Mucosa of descending colon (tissue), 3 donors: ENCODE data around the gene TAF1. TPM values are rescaled to one million over a fixed set of nuclear protein-coding genes. Genes with fewer than 3 reads are reported as not detected.
"Not testable (repeated sequence)": the region's sequence is repeated elsewhere in the genome, so short reads cannot be mapped to it uniquely, and the experiment has no call there.

Experiments
- ATAC-seq: fragments of 200-7000 bp; cut with Tn5 transposase; one replicate; pipeline ENCODE4 v1.9.1; 2020; ENCODE audit warnings: mild to moderate bottlenecking, moderate library complexity
- DNase-seq, 3 donors: peaks; one replicate each; pipeline ENCODE4 v3.0.0-alpha.2; 2020
- H3K36me3 ChIP-seq: fragments of 200-600 bp; one replicate; pipeline ENCODE4 v1.8.0; 2021; ENCODE audit warnings: low read depth, mild to moderate bottlenecking
- H3K4me1 ChIP-seq: fragments of 200-600 bp; one replicate; pipeline ENCODE4 v1.8.0; 2021; ENCODE audit warnings: low read depth, mild to moderate bottlenecking
- H3K4me3 ChIP-seq: fragments of 200-600 bp; one replicate; pipeline ENCODE4 v1.8.0; 2021; ENCODE audit warnings: mild to moderate bottlenecking
- H3K9me3 ChIP-seq: fragments of 200-600 bp; one replicate; pipeline ENCODE4 v1.8.0; 2021; ENCODE audit warnings: mild to moderate bottlenecking
- intact Hi-C, 2 donors: fragments of 100-400 bp; cut with DNase I in 1 of 2; cut with micrococcal nuclease in 1 of 2; formaldehyde crosslinking; loops; one replicate each; pipeline versions ENCODE4 v1.11.0 to v1.11.1; 2022; cut with DNase I, micrococcal nuclease
- total RNA-seq, 3 donors: library from RNA; stranded (reverse); fragmentation: NEBNext Ultra II Directional in 2 of 3; extraction: Animal tissue kit (Norgen Biotek cat#: 25700) in 2 of 3; gene quantifications; one replicate each; pipeline versions ENCODE4 v1.2.1 to v1.2.4, GENCODE V29; 2021 to 2023
- TF ChIP-seq, protein P1 (sequence below): fragments of 200-600 bp; IDR thresholded peaks from one replicate; pipeline ENCODE4 v1.8.0; 2022; ENCODE audit warnings: antibody characterized with exemption, mild to moderate bottlenecking
- donor health status: DM: no; HTN: no; CAD: no; lungs with moderate emphysema.
- donor health status: DM: no; HTN: no; CAD: no.
- donor health status: DM: no; HTN: yes; CAD: no.

TAF1 gene
- total RNA-seq, 3 donors from 2014 or later: 28.2 to 44.8 (median 35.4) TPM

DNA sequence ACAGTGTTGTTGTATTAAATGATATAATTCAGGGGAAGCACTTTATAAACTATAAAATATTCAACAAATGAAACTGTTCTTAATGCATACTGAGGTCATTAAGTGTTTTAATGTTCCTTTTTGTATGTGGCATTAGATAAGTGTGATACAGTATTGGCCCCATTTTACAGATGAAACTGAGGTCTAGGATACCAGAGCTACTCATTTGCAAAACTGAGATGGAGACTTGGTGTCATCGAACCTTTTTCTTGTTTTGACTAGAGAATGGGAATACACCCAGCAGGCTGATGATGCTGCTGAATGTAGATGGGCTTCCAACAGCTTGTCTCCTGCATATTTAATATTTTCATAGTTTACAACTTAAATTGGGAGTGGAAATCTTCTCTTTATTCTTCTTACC lies 34.6 kb downstream of the TAF1 start:
- ATAC-seq: no peak
- no peaks in the 10 kb centered on the region for H3K4me1 ChIP-seq
- TF ChIP-seq, protein P1, sequence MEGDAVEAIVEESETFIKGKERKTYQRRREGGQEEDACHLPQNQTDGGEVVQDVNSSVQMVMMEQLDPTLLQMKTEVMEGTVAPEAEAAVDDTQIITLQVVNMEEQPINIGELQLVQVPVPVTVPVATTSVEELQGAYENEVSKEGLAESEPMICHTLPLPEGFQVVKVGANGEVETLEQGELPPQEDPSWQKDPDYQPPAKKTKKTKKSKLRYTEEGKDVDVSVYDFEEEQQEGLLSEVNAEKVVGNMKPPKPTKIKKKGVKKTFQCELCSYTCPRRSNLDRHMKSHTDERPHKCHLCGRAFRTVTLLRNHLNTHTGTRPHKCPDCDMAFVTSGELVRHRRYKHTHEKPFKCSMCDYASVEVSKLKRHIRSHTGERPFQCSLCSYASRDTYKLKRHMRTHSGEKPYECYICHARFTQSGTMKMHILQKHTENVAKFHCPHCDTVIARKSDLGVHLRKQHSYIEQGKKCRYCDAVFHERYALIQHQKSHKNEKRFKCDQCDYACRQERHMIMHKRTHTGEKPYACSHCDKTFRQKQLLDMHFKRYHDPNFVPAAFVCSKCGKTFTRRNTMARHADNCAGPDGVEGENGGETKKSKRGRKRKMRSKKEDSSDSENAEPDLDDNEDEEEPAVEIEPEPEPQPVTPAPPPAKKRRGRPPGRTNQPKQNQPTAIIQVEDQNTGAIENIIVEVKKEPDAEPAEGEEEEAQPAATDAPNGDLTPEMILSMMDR: no peak
- H3K4me3 ChIP-seq: no peak overlapping the region
- DNase-seq: no peak
- H3K9me3 ChIP-seq: no peaks in the 10 kb centered on the region
- intact Hi-C loops: loop anchor here in 1 of 2 donors (10.0 kb wide), 1 partner anchor 174 kb away; the partner anchor contains the start of gene GCNA
- H3K36me3 ChIP-seq: no peaks in the 10 kb centered on the region

DNA sequence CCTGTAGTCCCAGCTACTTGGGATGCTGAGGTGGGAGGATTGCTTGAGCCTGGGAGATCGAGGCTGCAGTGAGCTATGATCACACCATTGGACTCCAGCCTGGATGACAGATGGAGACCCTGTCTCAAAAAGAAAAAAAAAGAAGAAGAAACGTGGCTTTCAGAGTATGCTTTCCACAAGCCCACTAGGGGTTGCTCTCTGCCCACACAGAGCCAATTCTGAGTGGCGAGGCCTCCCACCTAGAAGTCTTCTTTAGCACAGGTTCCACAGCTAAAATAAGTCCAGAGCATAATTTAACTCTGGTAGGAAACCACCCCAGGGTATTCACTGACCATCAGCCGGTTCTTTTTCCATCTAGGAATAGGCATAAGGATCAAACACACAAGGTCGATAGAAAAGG lies 50.1 kb downstream of the TAF1 start:
- H3K4me3 ChIP-seq, intact Hi-C loops, DNase-seq, H3K4me1 ChIP-seq, H3K9me3 ChIP-seq, ATAC-seq, H3K36me3 ChIP-seq: not testable (repeated sequence)

DNA sequence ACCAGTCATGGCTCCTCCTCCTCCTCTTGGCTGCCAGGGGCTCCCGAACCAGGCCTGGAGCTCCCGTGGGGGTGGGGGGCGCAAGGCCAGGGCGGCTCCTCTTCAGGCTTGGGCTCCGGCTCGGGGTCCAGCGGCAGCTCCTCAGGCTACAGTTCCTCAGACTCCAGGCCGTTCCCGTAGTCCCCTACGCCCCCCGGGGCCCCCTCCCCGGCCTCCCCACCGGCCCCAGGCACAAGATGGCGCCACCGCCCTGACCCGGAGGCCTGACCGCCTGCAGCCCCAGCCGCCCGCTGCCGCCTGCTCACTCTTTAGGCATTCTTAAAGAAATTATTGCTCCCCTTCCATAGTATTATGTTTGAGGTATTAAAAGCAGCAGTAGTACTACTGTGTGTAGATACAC lies 54.5 kb downstream of the TAF1 start:
- Histone ChIP-seq H3K9me3 (no peaks in the 10 kb centered on the region), H3K4me3 (no peak overlapping the region), H3K36me3 (no peaks in the 10 kb centered on the region), H3K4me1 (no peaks in the 10 kb centered on the region)
- no peak for DNase-seq
- intact Hi-C loops: no loop called here
- TF ChIP-seq, protein P1: no peak
- no peak for ATAC-seq

DNA sequence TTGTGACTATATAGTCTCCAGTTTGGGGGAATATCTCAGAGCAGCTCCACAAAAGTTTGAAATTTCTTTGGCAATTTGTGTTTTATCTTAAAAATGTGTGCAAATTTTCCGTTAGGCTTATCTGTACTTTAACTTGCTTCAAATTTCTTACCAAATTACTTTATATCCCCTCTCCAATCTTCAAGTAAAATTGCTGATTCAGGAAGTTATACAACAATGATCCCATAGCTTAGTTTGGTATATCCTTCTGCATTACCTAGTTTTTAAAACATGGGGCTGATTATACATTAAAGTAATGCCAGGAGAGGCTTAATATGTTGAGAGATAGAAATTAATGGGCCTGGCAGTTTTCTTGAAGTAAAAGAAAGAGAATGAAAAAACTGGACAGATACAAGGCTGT lies 66.6 kb downstream of the TAF1 start:
- Histone ChIP-seq H3K4me3 (no peak overlapping the region), H3K36me3 (no peaks in the 10 kb centered on the region), H3K4me1 (no peaks in the 10 kb centered on the region), H3K9me3 (no peaks in the 10 kb centered on the region)
- DNase-seq (no peak), ATAC-seq (no peak)
- intact Hi-C loops: no loop called here
- TF ChIP-seq, protein P1: no peak

- DNase-seq (no peak), ATAC-seq (no peak)
- intact Hi-C loops: no loop called here
- Histone ChIP-seq H3K4me1 (no peaks in the 10 kb centered on the region), H3K36me3 (no peaks in the 10 kb centered on the region), H3K4me3 (no peak overlapping the region), H3K9me3 (no peaks in the 10 kb centered on the region)
- TF ChIP-seq, protein P1: no peak
Measured at GRCh38 chrX:71438750-71439149, 72.6 kb downstream of the TAF1 start.

DNA sequence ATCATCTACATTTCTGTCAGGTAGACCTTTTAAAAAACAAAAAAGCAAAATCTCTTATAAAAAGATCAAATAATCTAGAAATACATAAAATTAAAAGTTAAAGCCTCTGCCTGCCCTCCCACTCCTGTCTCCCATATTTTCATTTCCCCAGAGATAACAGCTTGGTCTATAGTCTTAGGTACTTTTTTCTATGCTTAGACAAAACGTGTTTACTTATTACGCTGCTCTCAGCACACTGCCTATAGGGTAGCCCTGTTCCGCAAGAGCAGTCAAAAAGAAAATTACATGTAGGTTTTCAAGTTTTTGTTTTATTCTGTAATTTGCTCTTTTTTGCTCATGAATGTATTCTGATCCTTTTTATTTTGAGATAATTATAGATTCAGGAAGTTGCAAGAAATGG lies 73.3 kb downstream of the TAF1 start:
- Histone ChIP-seq H3K4me3 (no peak overlapping the region), H3K4me1 (no peaks in the 10 kb centered on the region), H3K36me3 (no peaks in the 10 kb centered on the region), H3K9me3 (no peaks in the 10 kb centered on the region)
- TF ChIP-seq, protein P1: no peak
- ATAC-seq (no peak), DNase-seq (no peak)
- intact Hi-C loops: no loop called here
